Osteoblast (primary cell): ENCODE data around the gene ZNF518B. TPM values are rescaled to one million over a fixed set of nuclear protein-coding genes. Genes with fewer than 3 reads are reported as not detected.

Source experiments
- DNase-seq: peaks from one replicate; pipeline ENCODE4 v3.0.0; 2011; ENCODE audit warnings: low spot score, mixed read lengths; ENCODE audit not compliant: insufficient read length; ENCODE audit errors: missing footprints
- H2AFZ ChIP-seq: 2 replicates; pipeline ENCODE4 v1.6.0; 2011; ENCODE audit warnings: mild to moderate bottlenecking, low read length
- H3K27ac ChIP-seq: 2 replicates; pipeline ENCODE4 v1.5.1; 2011; ENCODE audit warnings: mild to moderate bottlenecking, low read depth, low read length, moderate library complexity
- H3K27me3 ChIP-seq: 2 replicates; pipeline ENCODE4 v1.6.0; 2012; ENCODE audit warnings: mild to moderate bottlenecking, control low read depth, inconsistent platforms, low read length, moderate library complexity; ENCODE audit not compliant: insufficient read depth
- H3K36me3 ChIP-seq: 2 replicates; pipeline ENCODE4 v1.5.1; 2011; ENCODE audit warnings: mild to moderate bottlenecking, low read length, control low read depth, moderate library complexity; ENCODE audit not compliant: insufficient read depth
- H3K4me1 ChIP-seq: 2 replicates; pipeline ENCODE4 v1.5.1; 2011; ENCODE audit warnings: mild to moderate bottlenecking, low read length, control low read depth, moderate library complexity; ENCODE audit not compliant: insufficient read depth
- H3K4me2 ChIP-seq: 2 replicates; pipeline ENCODE4 v1.6.0; 2011; ENCODE audit warnings: mild to moderate bottlenecking, low read length; ENCODE audit not compliant: insufficient read depth
- H3K4me3 ChIP-seq: fragments of 200-600 bp; sonication (generic); 3 replicates; pipeline ENCODE4 v1.5.1; 2012; ENCODE audit warnings: mild to moderate bottlenecking, low read length, inconsistent platforms; ENCODE audit not compliant: insufficient read depth
- H3K79me2 ChIP-seq: 2 replicates; pipeline ENCODE4 v1.6.0; 2012; ENCODE audit warnings: mild to moderate bottlenecking, low read length, control low read depth, inconsistent platforms; ENCODE audit not compliant: insufficient read depth
- H3K9me3 ChIP-seq: 2 replicates; pipeline ENCODE4 v1.5.1; 2011; ENCODE audit warnings: low read depth, low read length, control low read depth
- H4K20me1 ChIP-seq: 2 replicates; pipeline ENCODE4 v1.6.0; 2012; ENCODE audit warnings: mild to moderate bottlenecking, low read length, control low read depth; ENCODE audit not compliant: insufficient read depth
- total RNA-seq: library from RNA; depleted of rRNA; stranded (reverse); fragments of >200 nt; gene quantifications from 2 replicates; pipeline ENCODE4 v1.2.3, GENCODE V29; 2012
- TF ChIP-seq, protein P1 (sequence below): IDR thresholded peaks from 2 replicates; pipeline ENCODE4 v1.5.1; 2011; ENCODE audit warnings: mild to moderate bottlenecking, low read depth, low read length, moderate library complexity; ENCODE audit errors: extremely low read depth

ZNF518B gene
- total RNA-seq, 1 donor: 25.3 TPM

DNA sequence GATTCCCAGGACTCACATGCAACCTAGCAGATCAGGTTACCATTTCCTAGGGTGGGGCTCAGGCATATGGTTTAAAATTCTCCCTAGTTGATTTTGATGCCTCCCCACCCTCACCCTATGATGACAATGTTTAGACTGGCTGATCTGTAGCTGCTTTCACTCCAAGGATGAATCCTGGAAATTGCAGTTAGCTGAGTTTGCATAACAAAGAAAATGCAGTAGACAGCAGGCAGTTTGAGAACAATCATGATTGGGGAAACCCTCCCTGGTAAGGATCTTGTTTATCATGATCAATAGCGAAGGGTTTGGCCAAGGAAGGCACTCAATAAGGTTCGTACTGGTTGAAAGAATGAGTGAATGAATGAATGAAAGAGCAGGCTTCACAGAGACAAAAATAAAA lies 2.1 kb downstream of the ZNF518B start:
- Histone ChIP-seq H3K36me3 (peaks cover 28% of the 10 kb centered on the region), H2AFZ (no peak overlapping the region), H3K27ac (no peak overlapping the region), H3K4me1 (no peaks in the 10 kb centered on the region), H3K4me3 (no peak overlapping the region), H3K4me2 (no peak overlapping the region), H3K27me3 (no peaks in the 10 kb centered on the region), H3K9me3 (peaks cover 2% of the 10 kb centered on the region), H4K20me1 (no peaks in the 10 kb centered on the region), H3K79me2 (peaks cover 37% of the 10 kb centered on the region)
- TF ChIP-seq, protein P1, sequence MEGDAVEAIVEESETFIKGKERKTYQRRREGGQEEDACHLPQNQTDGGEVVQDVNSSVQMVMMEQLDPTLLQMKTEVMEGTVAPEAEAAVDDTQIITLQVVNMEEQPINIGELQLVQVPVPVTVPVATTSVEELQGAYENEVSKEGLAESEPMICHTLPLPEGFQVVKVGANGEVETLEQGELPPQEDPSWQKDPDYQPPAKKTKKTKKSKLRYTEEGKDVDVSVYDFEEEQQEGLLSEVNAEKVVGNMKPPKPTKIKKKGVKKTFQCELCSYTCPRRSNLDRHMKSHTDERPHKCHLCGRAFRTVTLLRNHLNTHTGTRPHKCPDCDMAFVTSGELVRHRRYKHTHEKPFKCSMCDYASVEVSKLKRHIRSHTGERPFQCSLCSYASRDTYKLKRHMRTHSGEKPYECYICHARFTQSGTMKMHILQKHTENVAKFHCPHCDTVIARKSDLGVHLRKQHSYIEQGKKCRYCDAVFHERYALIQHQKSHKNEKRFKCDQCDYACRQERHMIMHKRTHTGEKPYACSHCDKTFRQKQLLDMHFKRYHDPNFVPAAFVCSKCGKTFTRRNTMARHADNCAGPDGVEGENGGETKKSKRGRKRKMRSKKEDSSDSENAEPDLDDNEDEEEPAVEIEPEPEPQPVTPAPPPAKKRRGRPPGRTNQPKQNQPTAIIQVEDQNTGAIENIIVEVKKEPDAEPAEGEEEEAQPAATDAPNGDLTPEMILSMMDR: no peak
- DNase-seq: no peak

DNA sequence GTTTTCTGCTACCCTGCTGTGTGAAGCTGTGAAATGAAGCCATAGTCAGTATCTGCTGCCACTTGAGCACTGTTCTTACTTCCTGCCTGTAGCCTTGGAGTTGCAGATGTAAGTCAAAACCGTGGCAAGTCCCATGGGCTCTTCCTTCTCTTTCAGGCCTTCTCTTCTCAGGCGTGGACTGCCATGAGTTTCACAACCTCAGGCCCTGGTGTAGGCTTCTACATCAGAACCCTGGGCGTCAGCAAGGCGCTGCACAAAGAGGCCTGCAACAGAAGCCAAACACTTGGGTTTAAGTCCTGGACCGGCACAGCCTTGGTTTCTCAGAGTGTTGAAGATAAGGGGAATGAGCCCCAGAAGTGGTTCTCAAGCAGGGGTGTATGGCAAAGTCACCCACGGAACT lies 2.5 kb downstream of the ZNF518B start:
- H2AFZ ChIP-seq: no peak overlapping the region
- no peak overlapping the region for H3K27ac ChIP-seq
- H3K27me3 ChIP-seq: no peaks in the 10 kb centered on the region
- H3K79me2 ChIP-seq: peaks cover 37% of the 10 kb centered on the region
- peaks cover 2% of the 10 kb centered on the region for H3K9me3 ChIP-seq
- no peak overlapping the region for H3K4me3 ChIP-seq
- peaks cover 32% of the 10 kb centered on the region for H3K36me3 ChIP-seq
- H3K4me2 ChIP-seq: no peak overlapping the region
- no peaks in the 10 kb centered on the region for H3K4me1 ChIP-seq
- DNase-seq: no peak
- no peaks in the 10 kb centered on the region for H4K20me1 ChIP-seq
- TF ChIP-seq, protein P1: no peak

DNA sequence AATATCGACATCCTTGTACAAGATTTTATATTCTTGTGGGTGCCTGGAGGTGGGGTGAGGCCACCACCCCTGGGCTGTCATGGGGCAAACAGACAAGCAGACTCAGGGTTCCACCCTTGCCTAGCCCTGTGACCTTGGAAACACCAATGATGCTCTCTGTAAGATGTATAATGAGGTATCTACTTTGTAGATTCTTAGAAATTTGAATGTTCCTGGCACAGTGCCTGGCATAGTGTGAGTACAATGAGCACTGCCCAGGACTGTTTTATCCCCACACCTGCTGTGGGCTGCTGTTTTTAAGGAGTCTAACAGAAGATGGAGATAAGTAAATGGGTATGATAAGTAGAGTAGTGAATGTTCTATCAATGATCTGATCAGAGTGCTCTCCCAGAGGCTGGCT lies 3.1 kb downstream of the ZNF518B start:
- Histone ChIP-seq H3K4me2 (no peak overlapping the region), H3K27ac (no peak overlapping the region), H3K4me3 (no peak overlapping the region), H4K20me1 (no peaks in the 10 kb centered on the region), H3K4me1 (no peaks in the 10 kb centered on the region), H3K79me2 (peaks cover 37% of the 10 kb centered on the region), H3K27me3 (no peaks in the 10 kb centered on the region), H3K36me3 (peaks cover 32% of the 10 kb centered on the region), H2AFZ (no peak overlapping the region), H3K9me3 (peaks cover 2% of the 10 kb centered on the region)
- DNase-seq: no peak
- TF ChIP-seq, protein P1: no peak

DNA sequence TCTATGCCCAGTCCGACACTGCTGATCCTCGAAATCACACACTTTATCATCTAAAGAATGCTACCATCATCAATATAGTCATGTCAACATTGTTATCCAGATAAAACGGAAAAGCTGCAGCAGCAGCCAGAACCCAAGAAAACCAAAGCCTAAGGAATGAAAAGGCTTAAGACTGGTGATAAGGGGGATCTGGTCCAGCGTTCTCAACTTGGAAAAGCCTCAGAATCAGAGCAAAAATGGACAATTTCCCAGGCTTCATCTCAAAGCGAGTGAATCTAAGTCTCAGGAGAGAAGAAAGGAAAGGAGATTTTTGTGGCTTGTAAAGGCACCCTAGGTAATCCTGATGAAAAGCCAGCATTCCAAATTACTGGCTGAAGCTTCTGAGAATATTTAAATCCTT lies 8.2 kb downstream of the ZNF518B start:
- Histone ChIP-seq H2AFZ (no peak overlapping the region), H4K20me1 (peaks cover 13% of the 10 kb centered on the region), H3K27me3 (no peaks in the 10 kb centered on the region), H3K4me2 (no peak overlapping the region), H3K4me3 (no peak overlapping the region), H3K9me3 (no peaks in the 10 kb centered on the region), H3K4me1 (no peaks in the 10 kb centered on the region), H3K79me2 (peaks cover 21% of the 10 kb centered on the region), H3K36me3 (peaks cover 45% of the 10 kb centered on the region), H3K27ac (no peak overlapping the region)
- DNase-seq: no peak
- TF ChIP-seq, protein P1: no peak
